OCI-LY3 (cell line): Measurements from ENCODE around the gene MARK4.

ENCODE experiments used
- EZH2phosphoT487 ChIP-seq: fragments of 200-600 bp; shearing (Covaris generic); IDR thresholded peaks from 2 replicates; pipeline ENCODE4 v1.6.1; 2018; ENCODE audit warnings: antibody characterized with exemption, mixed run types, low read depth
- TF ChIP-seq, protein P1 (sequence below): fragments of 200-600, 300-600 bp; sonication (generic); IDR thresholded peaks from 2 replicates; pipeline ENCODE4 v1.5.1; 2014; ENCODE audit warnings: antibody characterized with exemption, low read length, low read depth

DNA sequence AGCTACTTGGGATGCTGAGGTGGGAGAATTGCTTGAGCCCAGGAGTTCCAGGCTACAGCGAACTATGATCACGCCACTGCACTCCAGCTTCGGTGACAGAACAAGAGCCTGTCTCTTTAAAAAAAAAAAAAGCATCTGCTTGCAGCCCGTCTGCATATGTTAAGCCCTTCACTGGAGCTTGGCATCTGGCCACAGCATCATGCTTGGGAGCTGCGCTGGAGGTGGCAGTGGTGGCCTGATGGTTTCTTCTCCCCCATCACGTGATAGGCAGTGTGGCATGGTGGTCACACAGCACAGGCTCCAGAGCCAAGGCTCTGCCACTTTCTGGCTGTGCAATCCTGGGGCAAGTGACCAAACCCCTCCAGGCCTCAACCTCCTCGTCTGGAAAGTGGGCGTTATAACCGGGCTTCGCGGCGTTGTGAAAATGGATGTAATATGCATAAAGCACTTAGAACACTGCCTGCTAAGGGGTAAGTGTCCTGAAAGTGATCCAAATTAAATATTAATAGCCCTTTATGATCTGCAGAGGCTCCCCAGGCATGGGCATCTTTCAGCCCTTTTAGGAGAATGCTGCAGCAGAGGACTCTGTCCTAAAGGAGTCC is 24.4 kb downstream of the MARK4 start:
- TF ChIP-seq, protein P1, sequence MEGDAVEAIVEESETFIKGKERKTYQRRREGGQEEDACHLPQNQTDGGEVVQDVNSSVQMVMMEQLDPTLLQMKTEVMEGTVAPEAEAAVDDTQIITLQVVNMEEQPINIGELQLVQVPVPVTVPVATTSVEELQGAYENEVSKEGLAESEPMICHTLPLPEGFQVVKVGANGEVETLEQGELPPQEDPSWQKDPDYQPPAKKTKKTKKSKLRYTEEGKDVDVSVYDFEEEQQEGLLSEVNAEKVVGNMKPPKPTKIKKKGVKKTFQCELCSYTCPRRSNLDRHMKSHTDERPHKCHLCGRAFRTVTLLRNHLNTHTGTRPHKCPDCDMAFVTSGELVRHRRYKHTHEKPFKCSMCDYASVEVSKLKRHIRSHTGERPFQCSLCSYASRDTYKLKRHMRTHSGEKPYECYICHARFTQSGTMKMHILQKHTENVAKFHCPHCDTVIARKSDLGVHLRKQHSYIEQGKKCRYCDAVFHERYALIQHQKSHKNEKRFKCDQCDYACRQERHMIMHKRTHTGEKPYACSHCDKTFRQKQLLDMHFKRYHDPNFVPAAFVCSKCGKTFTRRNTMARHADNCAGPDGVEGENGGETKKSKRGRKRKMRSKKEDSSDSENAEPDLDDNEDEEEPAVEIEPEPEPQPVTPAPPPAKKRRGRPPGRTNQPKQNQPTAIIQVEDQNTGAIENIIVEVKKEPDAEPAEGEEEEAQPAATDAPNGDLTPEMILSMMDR = no peak
- TF ChIP-seq EZH2phosphoT487 = no peak
